HG03575 (cell line): ENCODE measurements around the gene ADNP.

ENCODE experiments used
- ATAC-seq: cut with Tn5 transposase; IDR thresholded peaks from one replicate; pipeline ENCODE4 v1.9.1; 2021; ENCODE audit not compliant: unreplicated experiment, insufficient number of reproducible peaks, low FRiP score; ENCODE audit errors: extremely low read depth

The ADNP gene

DNA sequence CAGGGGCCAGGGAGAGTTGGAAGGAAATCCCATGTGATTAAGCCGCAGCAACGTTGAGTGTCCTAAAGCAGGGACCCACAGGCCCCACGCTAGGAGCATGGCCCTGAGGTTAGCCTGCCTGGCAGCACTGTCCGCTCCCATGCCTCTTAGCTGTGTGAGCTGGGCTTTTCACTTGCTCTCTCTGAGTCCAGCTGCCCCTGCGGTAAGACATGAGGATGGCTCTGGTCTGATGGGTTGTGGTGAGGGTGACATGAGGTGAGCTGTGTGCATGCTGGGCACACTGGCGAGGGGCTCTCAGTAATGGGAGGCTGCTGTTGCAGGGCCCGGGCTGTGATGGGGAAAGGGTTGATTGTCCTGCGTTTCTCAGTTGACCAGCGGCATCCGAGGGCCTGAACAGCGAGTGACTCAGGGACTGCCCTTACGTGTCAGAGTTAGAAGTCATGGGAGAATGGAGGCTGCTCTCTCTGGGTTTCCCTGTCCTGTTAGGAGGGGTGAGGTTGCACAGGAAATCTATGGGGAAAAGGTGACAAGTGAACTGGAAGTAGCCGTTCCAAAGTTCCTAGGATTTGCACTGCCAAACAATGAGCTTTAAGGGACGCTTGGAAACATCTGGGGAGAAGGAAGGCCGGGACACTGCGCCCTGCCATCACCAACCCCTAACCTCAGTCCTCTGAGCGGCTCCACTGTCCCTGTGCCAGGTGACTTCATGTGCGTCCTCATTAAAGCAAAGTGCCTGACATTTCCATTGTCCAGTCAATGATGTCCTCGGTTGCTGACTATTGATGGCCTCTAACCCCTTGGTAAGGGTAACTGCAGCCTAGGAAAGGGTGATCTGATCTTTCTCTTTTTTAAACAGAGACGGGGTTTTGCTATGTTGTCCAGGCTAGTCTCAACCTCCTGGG, 51.3 kb downstream of the ADNP start:
- ATAC-seq: no peak

DNA sequence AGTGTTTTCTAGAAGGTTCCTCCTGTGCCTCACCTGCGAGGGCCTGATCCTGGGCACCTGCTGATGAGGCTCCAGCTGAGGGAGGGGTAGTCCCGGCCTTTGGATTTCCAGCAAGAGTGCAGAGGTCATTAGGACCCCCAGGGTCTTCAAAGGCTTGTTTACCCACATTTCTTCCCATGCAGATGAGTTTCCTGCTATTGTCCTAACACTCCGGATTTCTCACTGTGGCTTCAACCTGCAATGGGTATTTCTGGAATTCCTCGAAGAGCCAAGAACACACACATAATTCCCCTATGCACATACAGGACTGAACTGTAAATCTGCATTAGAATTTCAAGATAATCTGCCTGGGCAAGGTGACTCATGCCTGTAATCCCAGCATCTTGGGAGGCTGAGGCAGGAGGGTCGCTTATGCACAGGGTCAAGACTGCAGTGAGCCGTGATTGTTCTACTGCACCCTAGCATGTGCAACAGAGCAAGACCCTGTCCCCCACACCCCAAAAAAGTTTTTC, 53.9 kb downstream of the ADNP start:
- no peak for ATAC-seq

DNA sequence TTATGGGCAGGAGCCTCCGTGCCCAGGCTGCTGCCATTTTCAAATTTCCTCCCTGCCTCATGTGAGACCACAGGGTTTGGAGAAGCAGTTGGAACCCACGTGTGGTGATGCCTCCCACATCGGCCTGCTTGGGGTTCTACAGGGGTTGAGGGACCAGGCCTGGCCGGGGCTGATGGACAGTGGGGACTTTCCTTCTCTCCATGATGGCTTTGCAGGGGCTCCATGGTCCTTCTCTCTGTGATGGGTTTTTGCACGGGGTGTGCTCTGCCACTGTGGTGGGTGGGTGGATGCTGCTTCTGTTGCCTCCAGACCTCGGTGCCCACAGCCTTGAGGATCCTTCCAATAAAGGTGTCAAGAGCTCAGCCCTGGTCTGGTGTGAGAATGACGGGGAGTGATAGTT, 54.4 kb downstream of the ADNP start:
- ATAC-seq: no peak

DNA sequence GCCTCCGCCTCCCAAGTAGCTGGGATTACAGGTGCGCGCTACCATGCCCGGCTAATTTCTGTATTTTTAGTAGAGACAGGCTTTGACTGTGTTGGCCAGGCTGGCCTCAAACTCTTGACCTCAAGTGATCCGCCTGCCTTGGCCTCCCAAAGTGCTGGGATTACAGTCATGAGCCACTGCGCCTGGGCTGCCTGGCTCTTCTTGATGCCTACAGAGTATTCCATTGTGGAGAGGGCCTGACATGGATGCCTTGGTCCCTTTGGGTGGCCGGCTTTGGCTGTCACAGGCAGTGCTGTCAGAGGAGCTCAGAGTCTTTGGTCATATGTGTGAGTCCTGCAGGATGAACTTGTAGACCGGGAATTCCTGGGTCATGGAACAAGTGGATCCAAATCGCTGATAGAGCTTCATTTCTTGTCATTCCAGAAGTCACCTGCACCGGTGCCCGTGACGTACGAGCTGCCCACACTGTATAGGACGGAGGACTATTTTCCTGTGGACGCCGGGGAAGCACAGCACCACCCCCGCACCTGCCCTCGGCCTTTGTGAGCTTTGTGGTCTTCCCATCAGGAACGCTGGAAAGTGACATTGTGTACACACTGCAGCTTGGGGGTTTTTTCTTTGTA, 55.1 kb downstream of the ADNP start:
- no peak for ATAC-seq

DNA sequence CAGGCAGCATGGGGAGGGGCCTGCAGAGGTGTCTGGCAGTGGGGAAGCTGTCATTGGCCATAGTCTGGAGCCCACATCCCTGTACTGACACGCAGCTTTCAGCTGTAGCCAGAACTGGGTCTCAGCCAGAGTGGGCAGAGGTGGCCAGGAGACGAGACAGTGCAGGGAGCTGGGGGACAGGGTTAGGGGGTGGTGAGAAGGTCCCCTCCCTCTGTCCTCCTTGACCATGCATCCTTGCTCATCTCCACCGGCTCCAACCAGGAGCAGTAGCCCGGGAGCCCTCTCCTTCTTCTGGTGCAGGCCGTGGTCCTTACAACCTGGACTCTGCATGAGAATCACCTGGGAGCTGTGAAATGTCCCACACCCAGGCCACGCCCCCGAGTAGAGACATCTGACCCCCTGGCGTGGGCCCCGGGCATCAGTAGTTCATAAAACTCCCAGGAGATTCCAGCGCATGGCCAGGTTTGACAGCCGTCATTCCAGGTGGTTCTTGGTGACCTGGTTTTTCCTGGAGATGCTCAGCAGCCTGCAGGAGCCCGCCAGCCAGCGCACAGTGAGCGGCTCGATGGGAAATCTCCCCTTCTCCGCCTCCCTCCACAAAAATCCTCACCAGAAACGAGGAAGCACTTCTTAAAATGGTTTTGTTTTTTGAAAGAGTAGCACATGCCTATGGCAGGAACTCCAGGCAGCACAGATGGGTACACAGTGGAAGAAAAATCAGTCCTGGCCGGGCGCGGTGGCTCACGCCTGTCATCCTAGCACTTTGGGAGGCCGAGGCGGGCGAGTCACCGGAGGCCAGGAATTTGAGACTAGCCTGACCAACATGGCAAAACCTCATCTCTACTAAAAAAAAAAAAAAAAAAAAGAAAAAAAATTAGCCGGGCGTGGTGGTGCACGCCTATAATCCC, 56.2 kb downstream of the ADNP start:
- no peak for ATAC-seq

DNA sequence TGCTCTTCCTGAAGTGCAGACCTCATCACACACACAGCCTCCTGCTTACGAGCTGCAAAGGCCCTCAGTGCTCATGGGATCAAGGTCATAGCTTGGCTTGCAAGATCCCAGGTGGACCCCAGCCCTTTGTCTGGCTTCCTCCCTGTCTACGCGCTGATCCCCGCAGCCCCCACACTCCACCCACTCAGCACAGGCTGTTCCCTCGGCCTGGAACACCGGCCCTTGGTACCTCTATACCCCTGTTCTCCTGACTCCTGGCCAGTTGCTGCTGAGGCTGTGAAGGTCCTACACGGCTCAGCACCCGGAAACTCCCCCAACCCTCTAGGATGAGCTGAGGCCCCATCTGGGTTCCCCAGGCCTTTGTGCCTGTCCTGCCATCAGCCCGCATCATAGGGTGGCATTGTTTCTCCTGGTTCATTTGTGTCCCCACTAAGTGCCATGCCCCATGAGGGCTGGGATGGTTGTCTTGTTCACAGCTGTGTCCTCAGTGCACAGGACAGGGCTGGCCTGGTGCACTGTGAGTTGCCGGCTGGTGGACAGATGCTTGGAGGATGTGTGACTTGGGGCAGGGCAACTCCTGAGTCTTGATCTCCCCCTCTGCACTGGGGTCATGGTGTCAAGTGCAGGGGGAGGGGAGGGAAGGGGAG, 57.0 kb downstream of the ADNP start:
- ATAC-seq: no peak

DNA sequence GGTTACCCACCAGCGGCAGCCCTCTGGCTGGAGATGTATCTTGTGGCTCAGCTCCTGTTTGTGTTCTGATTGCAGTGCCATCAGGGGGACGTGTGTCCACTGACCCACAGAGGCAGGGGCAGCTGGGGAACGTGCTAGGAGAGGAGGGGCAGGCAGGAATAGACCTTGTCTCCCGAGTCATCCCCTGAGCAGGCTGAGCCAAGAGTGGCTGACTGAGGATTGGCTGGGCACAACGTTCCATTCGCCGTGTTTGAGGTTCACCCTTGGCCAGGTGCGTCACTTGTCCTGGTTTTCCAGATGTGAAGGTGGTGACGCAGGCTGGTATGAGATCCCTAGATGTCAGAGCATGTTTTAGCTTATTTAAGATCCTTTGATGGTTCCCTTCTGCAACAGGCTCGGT, 57.7 kb downstream of the ADNP start:
- no peak for ATAC-seq

DNA sequence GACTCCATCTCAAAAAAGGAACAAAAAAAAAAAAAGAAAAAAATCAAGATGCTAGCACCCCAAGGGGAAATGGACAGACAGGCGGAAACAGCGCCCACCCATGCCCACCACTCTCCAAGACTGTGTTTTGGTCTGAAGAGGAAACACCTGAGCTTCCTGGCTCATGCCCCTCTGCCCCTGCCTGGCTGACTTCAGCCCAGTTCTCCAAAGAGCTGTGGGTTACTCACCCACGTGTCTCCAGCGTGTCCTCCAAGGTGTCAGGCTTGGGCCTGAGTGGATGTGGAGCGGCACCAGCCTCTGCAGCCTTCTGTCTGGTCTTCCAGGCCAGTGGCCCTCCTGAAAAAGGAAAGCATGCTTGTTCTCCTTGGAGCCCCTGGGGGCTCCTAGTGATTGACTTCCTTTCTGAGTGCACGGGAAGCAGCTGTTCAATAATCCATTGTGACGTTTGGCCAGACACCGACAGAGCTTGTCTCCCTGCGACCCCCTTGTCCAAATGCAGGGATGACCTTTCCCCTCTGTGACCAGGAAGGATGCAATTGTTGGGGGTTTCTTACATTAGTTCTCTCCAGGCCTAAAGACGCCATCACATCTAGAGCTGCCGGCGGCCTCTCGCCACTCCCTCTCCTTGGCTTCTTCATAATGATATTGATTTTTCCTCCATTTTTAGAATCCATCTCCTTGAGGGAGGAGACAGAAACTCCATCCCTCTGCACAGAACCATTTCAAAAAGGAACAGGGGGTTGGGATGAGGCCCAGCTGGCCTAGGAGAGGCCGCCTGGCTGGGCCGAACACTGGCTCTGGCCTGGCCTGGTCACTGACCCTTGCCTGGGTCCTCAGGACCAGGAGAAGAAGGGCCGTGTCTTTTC, 58.4 kb downstream of the ADNP start:
- no peak for ATAC-seq

DNA sequence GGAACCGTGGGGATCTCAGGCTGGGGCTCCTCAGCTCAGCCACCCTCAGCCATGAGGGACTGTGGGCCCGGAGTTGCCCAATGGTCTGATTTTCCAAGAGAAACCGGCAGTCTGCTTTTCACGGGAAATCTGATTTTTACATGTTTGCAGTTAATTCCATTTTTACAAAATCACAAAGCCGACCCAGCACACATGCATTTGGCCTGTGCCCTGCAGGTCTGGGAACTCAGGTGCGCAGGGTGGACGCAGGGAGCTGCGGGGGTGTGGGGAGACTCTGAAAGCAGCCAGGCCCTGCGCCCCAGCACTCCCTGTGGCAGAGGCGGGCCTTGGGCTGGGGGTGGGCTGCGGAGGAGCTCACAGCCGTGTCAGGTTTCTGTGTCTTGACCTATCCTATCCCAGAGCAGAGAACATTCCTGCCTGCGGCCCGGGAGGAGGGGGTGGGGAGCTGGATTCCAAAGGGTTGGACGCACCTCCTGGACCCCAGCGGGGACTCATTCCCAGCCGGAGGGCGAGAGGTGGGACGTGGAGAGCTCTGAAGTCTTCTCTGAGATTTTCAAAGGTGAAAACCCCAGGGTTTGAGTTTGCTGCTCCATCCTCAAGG, 60.6 kb downstream of the ADNP start:
- no peak for ATAC-seq

DNA sequence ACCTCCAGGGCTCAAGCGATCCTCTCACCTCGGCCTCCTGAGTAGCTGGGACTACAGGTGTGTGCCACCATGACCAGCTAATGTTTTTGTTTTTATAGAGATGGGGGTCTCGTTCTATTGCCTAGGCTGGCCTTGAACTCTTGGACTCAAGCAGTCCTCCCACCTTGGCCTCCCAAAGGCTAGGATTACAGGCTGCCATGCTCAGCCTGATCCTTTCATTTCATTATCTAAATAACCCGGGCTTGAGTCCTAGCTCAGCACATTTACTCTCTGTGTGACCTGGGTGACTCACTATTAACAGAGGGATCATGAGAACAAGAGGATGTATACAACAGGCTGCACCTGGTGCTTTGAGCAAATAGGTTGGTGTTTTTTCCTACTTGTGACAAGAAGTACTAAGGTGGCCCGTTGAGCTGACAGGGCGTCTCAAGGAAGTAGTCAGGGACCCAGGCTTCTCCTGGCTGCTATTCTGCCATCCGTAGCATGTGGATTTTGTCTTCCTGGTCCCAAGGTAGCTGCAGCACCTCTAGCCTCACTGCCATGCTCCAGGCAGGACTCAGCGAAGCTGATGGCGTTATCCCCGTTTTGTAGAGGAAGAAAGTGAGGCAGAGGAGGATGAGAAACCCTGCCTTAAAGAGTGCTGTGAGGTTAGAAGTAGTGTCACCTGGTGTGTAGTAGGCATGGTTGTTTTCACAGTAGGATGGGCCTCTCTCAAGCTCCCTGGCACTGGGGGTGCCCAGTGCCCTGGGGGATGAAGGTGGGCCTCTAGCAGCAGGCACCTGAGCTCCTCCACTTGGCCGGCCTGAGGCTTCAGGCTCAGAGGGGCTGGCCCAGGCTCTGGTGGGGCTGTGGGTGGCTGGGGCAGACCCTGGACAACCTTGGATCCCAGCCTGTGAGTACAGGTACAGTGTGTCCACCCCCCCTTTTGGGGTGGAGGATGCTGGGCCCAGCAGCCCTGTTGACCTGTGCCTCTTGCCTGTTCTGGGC, 62.4 kb downstream of the ADNP start:
- no peak for ATAC-seq

DNA sequence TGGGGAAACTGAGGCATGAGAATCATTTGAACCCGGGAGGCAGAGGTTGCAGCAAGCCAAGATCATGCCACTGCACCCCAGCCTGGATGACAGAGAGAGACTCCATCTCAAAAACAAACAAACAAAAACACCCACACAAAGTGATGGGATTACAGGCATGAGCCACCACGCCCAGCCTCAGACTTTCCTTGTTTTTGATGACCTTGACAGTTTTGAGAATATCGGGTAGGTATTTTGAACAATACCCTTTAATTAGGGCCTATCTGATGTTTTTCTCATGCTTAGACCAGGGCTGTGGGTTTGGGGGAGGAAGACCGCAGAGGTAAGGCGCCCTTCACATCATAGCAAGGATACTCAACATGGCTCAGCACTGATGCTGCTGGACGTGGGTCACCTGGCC, 63.4 kb downstream of the ADNP start:
- ATAC-seq: no peak

DNA sequence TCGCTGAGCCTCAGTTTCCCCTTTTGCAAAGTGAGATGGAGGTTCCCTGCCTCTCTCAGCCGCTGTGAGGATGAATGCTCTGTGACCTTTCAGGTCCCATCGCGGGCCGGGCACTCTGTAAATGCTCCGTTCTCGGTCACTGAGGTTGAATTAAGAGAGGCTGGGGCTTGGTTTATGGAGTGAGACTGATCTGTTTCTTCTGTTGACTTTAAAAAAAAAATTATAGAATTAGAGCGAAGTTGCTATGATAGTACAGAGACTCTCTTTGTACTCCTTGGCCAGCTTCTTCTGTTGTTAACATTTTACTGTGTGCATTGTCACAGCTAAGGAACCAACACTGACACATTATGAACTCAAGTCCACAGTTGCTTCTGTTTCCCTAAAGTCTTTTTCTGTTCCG, 64.4 kb downstream of the ADNP start:
- no peak for ATAC-seq

DNA sequence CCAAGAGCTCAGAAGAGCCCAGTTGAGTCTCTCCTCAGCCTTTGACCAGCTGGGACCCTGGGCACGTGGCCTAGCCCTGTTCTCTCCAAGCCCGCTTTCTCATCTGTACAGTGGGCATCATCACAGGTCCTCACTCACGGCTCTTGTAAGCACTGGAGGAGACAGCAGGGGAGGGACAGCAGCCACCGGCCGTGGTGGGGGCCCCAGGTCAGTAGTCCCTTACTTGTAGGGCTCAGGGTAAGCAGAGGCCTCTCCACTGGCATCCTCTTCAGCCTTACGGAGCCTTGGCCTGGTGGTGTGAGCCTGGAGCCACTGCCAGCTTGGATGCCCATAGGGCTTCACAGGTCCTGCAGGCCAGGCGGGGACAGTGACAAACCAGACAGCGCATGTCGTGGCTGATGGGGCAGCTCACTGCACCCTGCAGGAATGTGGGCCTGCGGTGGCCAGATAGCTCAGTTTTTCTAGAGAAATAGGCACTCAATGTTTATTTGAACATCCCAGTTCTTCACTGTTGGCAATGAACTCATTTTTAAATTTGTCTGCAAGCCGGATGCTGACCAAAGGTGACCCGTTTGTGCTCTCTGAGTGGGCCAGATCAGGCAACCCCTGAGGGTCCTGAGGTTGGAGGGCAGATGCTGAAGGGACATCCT, 65.1 kb downstream of the ADNP start:
- ATAC-seq: no peak

DNA sequence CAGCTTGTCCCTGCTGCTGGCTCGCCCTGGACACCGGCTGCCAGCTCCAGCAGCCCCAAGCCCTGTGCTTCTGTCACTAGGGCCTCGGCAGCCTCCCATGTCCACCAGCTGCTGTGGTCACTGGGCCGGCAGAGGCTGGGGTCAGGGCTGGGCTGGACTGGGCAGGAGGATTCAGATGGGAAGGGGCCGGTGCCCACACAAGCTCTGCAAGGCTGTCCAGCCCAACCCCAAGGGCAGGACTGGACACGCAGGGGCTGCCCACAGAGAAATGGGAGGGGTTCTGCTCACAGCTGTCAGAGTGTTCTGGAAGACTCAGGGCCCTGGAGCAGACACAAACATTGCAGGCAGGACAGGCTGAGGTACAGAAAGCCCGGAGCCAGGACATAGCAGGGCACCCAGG, 65.6 kb downstream of the ADNP start:
- no peak for ATAC-seq

DNA sequence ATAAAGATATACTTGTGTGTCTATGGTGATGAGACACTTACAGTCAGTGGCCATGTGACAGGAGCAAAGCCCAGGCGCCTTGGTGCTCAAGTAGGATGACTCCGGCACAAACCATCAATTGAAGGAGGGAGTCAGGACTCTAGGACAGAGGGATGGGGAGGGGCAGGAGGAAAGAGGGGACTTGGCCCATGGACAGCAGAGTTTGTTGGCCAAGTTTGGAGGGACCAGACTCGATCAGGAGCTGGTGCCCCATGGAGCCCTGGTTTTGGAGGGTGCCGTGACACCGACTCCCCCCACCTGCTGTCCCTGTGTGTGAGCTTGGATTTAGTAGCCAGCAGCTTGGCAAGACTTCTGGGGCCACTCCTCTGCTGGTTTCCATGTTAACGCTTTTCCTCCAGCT, 66.1 kb downstream of the ADNP start:
- ATAC-seq: no peak

DNA sequence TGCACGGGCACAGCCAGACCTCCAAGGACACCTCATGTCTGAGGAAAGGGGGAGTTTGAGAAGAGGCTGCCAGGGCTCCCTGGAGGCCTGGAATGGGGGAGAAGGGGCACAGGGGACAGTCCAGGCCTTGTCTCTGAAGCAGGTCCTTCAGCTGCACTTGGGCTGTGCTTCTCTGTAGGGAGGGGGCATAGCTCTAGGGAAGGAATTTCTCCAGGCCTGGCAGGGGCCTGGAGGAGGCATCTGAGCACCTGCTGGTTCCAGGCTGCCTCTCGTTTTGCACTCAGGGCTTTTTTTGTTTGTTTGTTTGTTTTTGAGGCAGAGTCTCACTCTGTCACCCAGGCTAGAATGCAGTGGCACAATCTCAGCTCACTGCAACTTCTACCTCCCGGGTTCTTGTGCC, 68.7 kb downstream of the ADNP start:
- ATAC-seq: no peak
